ENCODE measurements around the gene RHOU.
"Not testable (repeated sequence)": the region's sequence is repeated elsewhere in the genome, so short reads cannot be mapped to it uniquely, and the experiment has no call there.

The RHOU gene

GRCh38 chr1:228691926-228692325, 43.4 kb upstream of the RHOU start:
- Histone ChIP-seq H3K27me3 (ENCODE audit: low read depth, low read length) (no peaks in the 10 kb centered on the region), H3K4me3 (ENCODE audit: low read length) (no peak overlapping the region), H3K27ac (ENCODE audit: low read length) (no peak overlapping the region), H3K36me3 (replicated peaks; ENCODE audit: low read depth, low read length) (no peaks in the 10 kb centered on the region), H3K9ac (ENCODE audit: low read length) (no peak overlapping the region), H2AFZ (ENCODE audit: low read depth, low read length) (no peak overlapping the region), H4K20me1 (ENCODE audit: insufficient read depth, low read length) (no peaks in the 10 kb centered on the region), H3K9me3 (ENCODE audit: insufficient read depth, low read length) (no peaks in the 10 kb centered on the region), H3K79me2 (ENCODE audit: low read length) (no peaks in the 10 kb centered on the region), H3K4me2 (ENCODE audit: low read length) (no peak overlapping the region), H3K4me1 (ENCODE audit: low read length) (peaks cover 8% of the 10 kb centered on the region)
- peak; percentile 77 for TF ChIP-seq CTCF (IDR thresholded peaks at IDR 0.05; ENCODE audit: low read depth, low read length)
- TF ChIP-seq EZH2phosphoT487 (IDR thresholded peaks at IDR 0.05; ENCODE audit: low read depth) = no peak

DNA sequence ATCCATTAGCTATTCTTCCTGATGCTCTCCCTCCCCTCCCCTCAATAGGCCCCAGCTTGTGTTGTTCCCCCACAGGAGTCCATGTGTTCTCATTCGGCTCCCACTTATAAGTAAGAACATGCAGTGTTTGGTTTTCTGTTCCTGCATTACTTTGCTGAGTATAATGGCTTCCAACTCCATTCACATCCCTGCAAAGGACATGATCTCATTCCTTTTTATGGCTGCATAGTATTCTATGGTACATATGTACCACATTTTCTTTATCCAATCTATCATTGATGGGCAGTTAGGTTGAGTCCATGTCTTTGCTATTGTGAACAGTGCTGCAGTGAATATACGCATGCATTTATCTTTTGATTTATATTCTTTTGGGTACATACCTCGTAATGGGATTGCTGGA, 40.8 kb upstream of the RHOU start:
- H3K4me3 ChIP-seq (ENCODE audit: low read length); H2AFZ ChIP-seq (ENCODE audit: low read depth, low read length); H3K9ac ChIP-seq (ENCODE audit: low read length); H3K79me2 ChIP-seq (ENCODE audit: low read length); H3K27me3 ChIP-seq (ENCODE audit: low read depth, low read length); H3K36me3 ChIP-seq (replicated peaks; ENCODE audit: low read depth, low read length); H4K20me1 ChIP-seq (ENCODE audit: insufficient read depth, low read length); H3K4me2 ChIP-seq (ENCODE audit: low read length); H3K27ac ChIP-seq (ENCODE audit: low read length); H3K4me1 ChIP-seq (ENCODE audit: low read length); H3K9me3 ChIP-seq (ENCODE audit: insufficient read depth, low read length): not testable (repeated sequence)

DNA sequence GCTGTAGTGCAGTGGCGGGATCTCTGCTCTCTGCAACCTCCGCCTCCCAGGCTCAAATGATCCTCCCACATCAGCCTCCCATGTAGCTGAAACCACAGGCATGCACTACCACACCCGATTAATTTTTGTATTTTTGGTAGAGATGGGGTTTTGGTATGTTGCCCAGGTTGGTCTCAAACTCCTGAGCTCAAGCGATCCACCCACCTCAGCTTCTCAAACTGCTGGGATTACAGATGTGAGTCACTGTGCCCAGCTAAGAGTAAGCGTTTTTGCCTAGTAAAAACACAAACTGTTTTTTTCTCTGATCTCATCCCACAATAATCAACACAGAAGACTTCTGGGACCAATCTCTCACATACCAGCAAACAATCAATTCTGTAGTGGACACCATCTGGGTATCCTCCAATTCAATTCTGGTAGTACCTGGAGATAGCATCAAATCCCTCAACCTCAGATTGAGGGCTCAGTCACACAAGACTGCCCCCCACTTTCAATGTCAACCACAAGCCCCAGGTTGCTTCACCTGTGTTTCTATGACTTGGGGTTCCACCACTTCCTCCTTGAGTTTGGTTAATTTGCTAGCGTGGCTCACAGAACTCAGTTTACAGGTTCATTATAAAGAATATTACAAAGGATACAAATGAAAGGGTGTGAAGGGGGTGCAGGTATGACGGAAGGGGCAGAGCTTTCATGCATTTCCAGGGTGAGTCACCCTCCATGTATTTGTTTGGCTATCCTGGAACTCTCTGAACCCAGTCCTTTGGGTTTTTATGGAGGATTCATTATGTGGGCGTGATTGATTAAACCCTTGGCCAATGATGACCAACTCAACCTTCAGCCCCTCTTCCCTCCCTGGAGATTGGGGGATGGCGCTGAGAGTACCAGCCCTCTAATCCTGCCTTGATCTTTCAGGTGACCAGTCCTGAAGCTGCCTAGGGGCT, 40.0 kb upstream of the RHOU start:
- no peak overlapping the region for H3K4me2 ChIP-seq (ENCODE audit: low read length)
- no peaks in the 10 kb centered on the region for H3K9me3 ChIP-seq (ENCODE audit: insufficient read depth, low read length)

DNA sequence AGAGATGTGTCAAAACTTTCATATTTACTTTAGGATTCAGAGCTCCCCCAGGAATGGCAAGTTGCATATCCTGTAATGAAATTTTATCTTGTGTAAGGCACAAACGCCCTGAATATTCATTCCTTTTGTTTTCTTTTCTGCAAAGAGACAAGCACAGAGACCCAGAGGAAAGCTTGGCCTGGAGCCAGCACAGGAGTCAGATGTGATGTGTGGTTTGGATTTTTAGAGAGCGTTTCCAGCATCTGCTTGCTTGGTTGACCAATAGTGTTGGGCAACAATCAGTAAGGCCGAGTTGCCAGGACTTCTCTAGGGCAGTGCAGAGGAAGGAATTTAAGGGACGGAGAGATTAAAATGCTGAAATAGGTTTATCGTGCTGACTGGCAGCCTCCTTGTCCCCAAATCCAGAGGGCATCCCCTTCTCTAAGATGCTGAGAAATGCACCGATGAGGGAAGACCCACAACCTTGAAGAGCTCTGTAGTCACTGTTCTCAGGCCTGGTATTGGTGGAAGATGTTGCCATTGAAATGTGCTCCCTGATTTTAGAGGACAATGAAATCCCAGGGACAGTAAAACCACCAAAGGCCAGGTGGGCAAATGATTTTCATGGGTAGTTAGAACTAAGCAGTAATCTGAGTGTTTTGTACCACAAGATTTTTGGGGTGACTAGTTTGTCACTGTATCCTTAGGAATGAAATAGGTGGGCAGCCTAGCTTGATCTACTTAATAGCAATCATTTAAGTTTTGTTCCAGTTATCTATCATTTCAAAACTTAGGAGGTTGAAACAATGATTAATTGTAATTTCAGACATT, 37.9 kb upstream of the RHOU start:
- Histone ChIP-seq H3K27ac (ENCODE audit: low read length) (no peak overlapping the region), H2AFZ (ENCODE audit: low read depth, low read length) (no peak overlapping the region), H3K4me1 (ENCODE audit: low read length) (peaks cover 8% of the 10 kb centered on the region), H3K36me3 (replicated peaks; ENCODE audit: low read depth, low read length) (no peaks in the 10 kb centered on the region), H3K4me2 (ENCODE audit: low read length) (no peak overlapping the region), H4K20me1 (ENCODE audit: insufficient read depth, low read length) (no peaks in the 10 kb centered on the region), H3K9me3 (ENCODE audit: insufficient read depth, low read length) (no peaks in the 10 kb centered on the region), H3K27me3 (ENCODE audit: low read depth, low read length) (no peaks in the 10 kb centered on the region), H3K79me2 (ENCODE audit: low read length) (no peaks in the 10 kb centered on the region), H3K4me3 (ENCODE audit: low read length) (no peak overlapping the region), H3K9ac (ENCODE audit: low read length) (no peak overlapping the region)
- TF ChIP-seq EZH2phosphoT487 (IDR thresholded peaks at IDR 0.05; ENCODE audit: low read depth) (no peak), CTCF (IDR thresholded peaks at IDR 0.05; ENCODE audit: low read depth, low read length) (no peak)

More for the DNA sequence above, 40.0 kb upstream of the RHOU start:
- Histone ChIP-seq H4K20me1 (ENCODE audit: insufficient read depth, low read length) (no peaks in the 10 kb centered on the region), H2AFZ (ENCODE audit: low read depth, low read length) (no peak overlapping the region), H3K79me2 (ENCODE audit: low read length) (no peaks in the 10 kb centered on the region), H3K9ac (ENCODE audit: low read length) (no peak overlapping the region), H3K27ac (ENCODE audit: low read length) (no peak overlapping the region), H3K27me3 (ENCODE audit: low read depth, low read length) (no peaks in the 10 kb centered on the region), H3K4me3 (ENCODE audit: low read length) (no peak overlapping the region), H3K4me1 (ENCODE audit: low read length) (peaks cover 8% of the 10 kb centered on the region), H3K36me3 (replicated peaks; ENCODE audit: low read depth, low read length) (no peaks in the 10 kb centered on the region)
- no peak for TF ChIP-seq CTCF (IDR thresholded peaks at IDR 0.05; ENCODE audit: low read depth, low read length)
- TF ChIP-seq EZH2phosphoT487 (IDR thresholded peaks at IDR 0.05; ENCODE audit: low read depth) = no peak

All from OCI-LY3 (cell line).